Trophoblast cell (in vitro differentiated cells and primary cell): ENCODE measurements around the gene AVP.
"Not testable (repeated sequence)": the region's sequence is repeated elsewhere in the genome, so short reads cannot be mapped to it uniquely, and the experiment has no call there.

Source experiments
- DNase-seq, 2 donors: peaks; one replicate each; pipeline ENCODE4 v3.0.0-alpha.2; 2016
- H2AFZ ChIP-seq: 2 replicates; pipeline ENCODE4 v1.6.1; 2013; ENCODE audit warnings: low read length, moderate library complexity, mild to moderate bottlenecking; ENCODE audit not compliant: insufficient read depth, poor library complexity
- H2AK5ac ChIP-seq: 2 replicates; pipeline ENCODE4 v1.6.1; 2013; ENCODE audit warnings: mild to moderate bottlenecking, low read length
- H2BK120ac ChIP-seq: 2 replicates; pipeline ENCODE4 v1.6.1; 2013; ENCODE audit warnings: low read length, mild to moderate bottlenecking, moderate library complexity; ENCODE audit not compliant: insufficient read depth, poor library complexity
- H2BK12ac ChIP-seq: 2 replicates; pipeline ENCODE4 v1.6.1; 2013; ENCODE audit warnings: mild to moderate bottlenecking, low read length, moderate library complexity
- H2BK5ac ChIP-seq: 2 replicates; pipeline ENCODE4 v1.6.1; 2013; ENCODE audit warnings: low read length, low read depth, moderate library complexity, mild to moderate bottlenecking; ENCODE audit not compliant: poor library complexity
- H3K14ac ChIP-seq: 2 replicates; pipeline ENCODE4 v1.6.1; 2013; ENCODE audit warnings: mild to moderate bottlenecking, low read length
- H3K18ac ChIP-seq: 2 replicates; pipeline ENCODE4 v1.6.1; 2013; ENCODE audit warnings: mild to moderate bottlenecking, low read length
- H3K23ac ChIP-seq: 2 replicates; pipeline ENCODE4 v1.6.1; 2013; ENCODE audit warnings: low read length
- H3K27ac ChIP-seq: 2 replicates; pipeline ENCODE4 v1.5.1; 2013; ENCODE audit warnings: low read depth, mild to moderate bottlenecking, inconsistent platforms, low read length, moderate library complexity
- H3K27me3 ChIP-seq: 2 replicates; pipeline ENCODE4 v1.6.1; 2013; ENCODE audit warnings: inconsistent platforms, mild to moderate bottlenecking, low read length, moderate library complexity; ENCODE audit not compliant: insufficient read depth
- H3K36me3 ChIP-seq, 2 experiments: 1 replicate in 1 of 2; 2 replicates in 1 of 2; pipeline ENCODE4 v1.6.1; 2013; ENCODE audit warnings: low read length in 2 of 2, mild to moderate bottlenecking in 2 of 2, moderate library complexity in 1 of 2; ENCODE audit not compliant: insufficient read depth in 2 of 2, control insufficient read depth in 1 of 2
- H3K4ac ChIP-seq: 2 replicates; pipeline ENCODE4 v1.6.1; 2013; ENCODE audit warnings: low read depth, mild to moderate bottlenecking, low read length, moderate library complexity
- H3K4me1 ChIP-seq, 2 experiments: 1 replicate in 1 of 2; 2 replicates in 1 of 2; pipeline ENCODE4 v1.6.1; 2013; ENCODE audit warnings: low read length in 2 of 2, mild to moderate bottlenecking in 2 of 2, moderate library complexity in 1 of 2; ENCODE audit not compliant: insufficient read depth in 2 of 2, control insufficient read depth in 1 of 2
- H3K4me2 ChIP-seq: 2 replicates; pipeline ENCODE4 v1.6.1; 2013; ENCODE audit warnings: inconsistent platforms, mild to moderate bottlenecking, low read length, moderate library complexity
- H3K4me3 ChIP-seq: 2 replicates; pipeline ENCODE4 v1.5.1; 2013; ENCODE audit warnings: mild to moderate bottlenecking, low read depth, low read length, inconsistent platforms
- H3K79me1 ChIP-seq: one replicate; pipeline ENCODE4 v1.6.1; 2013; ENCODE audit warnings: low read length
- H3K79me2 ChIP-seq: 2 replicates; pipeline ENCODE4 v1.6.1; 2013; ENCODE audit warnings: low read length, mild to moderate bottlenecking; ENCODE audit not compliant: control insufficient read depth, insufficient read depth, poor library complexity
- H3K9ac ChIP-seq: 2 replicates; pipeline ENCODE4 v1.6.1; 2013; ENCODE audit warnings: mild to moderate bottlenecking, low read length
- H3K9me3 ChIP-seq: 2 replicates; pipeline ENCODE4 v1.6.1; 2013; ENCODE audit warnings: low read depth, mild to moderate bottlenecking, control low read depth, inconsistent platforms, low read length; ENCODE audit not compliant: insufficient read depth
- H4K12ac ChIP-seq: 2 replicates; pipeline ENCODE4 v1.6.1; 2013; ENCODE audit warnings: low read depth, mild to moderate bottlenecking, low read length, moderate library complexity
- H4K8ac ChIP-seq: 2 replicates; pipeline ENCODE4 v1.6.1; 2013; ENCODE audit warnings: low read depth, mild to moderate bottlenecking, low read length, moderate library complexity
- H4K91ac ChIP-seq: one replicate; pipeline ENCODE4 v1.6.1; 2013; ENCODE audit warnings: low read depth, mild to moderate bottlenecking, low read length, moderate library complexity
- WGBS: extraction: QIAGEN DNeasy Blood & Tissue Kit; methylation state at CpG from one replicate; pipeline ENCODE4 v1.1.7; 2013; ENCODE audit warnings: missing lambda C conversion rate; ENCODE audit not compliant: insufficient read length, insufficient coverage; ENCODE audit errors: extremely low coverage; 5-methylcytosine and 5-hydroxymethylcytosine counted together

AVP gene

DNA sequence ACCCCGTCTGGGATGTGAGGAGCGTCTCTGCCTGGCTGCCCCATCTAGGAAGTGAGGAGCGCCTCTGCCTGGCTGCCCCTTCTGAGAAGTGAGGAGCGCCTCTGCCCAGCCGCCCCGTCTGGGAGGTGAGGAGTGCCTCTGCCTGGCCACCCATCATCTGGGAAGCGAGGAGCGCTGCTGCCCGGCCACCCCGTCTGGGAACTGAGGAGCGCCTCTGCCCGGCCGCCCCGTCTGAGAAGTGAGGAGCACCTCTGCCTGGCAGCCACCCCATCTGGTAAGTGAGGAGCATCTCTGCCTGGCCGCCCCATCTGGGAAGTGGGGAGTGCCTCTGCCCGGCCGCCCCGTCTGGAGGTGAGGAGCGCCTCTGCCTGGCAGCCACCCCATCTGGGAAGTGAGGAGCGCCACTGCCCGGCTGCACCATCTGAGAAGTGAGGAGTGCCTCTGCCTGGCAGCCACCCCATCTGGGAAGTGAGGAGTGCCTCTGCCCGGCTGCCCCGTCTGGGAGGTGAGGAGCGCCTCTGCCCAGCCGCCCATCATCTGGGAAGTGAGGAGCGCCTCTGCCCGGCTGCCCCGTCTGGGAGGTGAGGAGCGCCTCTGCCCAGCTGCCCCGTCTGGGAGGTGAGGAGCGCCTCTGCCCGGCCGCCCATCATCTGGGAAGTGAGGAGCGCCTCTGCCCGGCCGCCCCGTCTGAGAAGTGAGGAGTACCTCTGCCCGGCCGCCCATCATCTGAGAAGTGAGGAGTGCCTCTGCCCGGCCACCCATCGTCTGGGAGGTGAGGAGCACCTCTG is 40.4 kb upstream of the AVP start:
- not testable (repeated sequence) for H4K8ac ChIP-seq, DNase-seq, H3K4ac ChIP-seq, H3K4me1 ChIP-seq, H3K9ac ChIP-seq, H3K79me2 ChIP-seq, H2BK5ac ChIP-seq, H2BK120ac ChIP-seq, H3K4me2 ChIP-seq, H4K12ac ChIP-seq, H3K4me3 ChIP-seq, H3K23ac ChIP-seq, H3K27ac ChIP-seq, H2AK5ac ChIP-seq, H3K27me3 ChIP-seq, H2AFZ ChIP-seq, H3K14ac ChIP-seq, H3K79me1 ChIP-seq, H2BK12ac ChIP-seq, H4K91ac ChIP-seq, H3K18ac ChIP-seq
- Histone ChIP-seq H3K36me3 (peaks cover 17 to 22% of the 10 kb centered on the region in 2 experiments), H3K9me3 (peaks cover 13% of the 10 kb centered on the region)
- WGBS: no CpG with 5 or more reads among the region's 41 CpGs

DNA sequence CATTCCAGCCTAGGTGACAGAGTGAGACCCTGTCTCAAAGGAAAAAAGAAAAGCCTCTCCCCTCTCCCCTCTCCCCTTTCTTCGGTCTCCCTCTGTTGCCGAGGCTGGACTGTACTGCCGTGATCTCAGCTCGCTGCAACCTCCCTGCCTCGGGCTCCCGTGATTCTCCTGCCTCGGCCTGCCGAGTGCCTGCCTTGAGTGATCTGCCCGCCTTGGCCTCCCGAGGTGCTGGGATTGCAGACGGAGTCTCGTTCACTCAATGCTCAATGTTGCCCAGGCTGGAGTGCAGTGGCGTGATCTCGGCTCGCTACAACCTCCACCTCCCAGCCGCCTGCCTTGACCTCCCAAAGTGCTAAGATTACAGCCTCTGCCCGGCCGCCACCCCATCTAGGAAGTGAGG is 39.6 kb upstream of the AVP start:
- DNase-seq, H3K27ac ChIP-seq, H3K18ac ChIP-seq, H2BK5ac ChIP-seq, H4K12ac ChIP-seq, H4K91ac ChIP-seq, H3K14ac ChIP-seq, H3K4me2 ChIP-seq, H2AK5ac ChIP-seq, H3K9ac ChIP-seq, H3K4me1 ChIP-seq, H3K4ac ChIP-seq, H3K4me3 ChIP-seq, H3K27me3 ChIP-seq, H4K8ac ChIP-seq, H3K79me1 ChIP-seq, H2BK12ac ChIP-seq, H2AFZ ChIP-seq, H3K23ac ChIP-seq, H2BK120ac ChIP-seq, H3K79me2 ChIP-seq: not testable (repeated sequence)
- peaks cover 13% of the 10 kb centered on the region for H3K9me3 ChIP-seq
- peaks cover 17 to 22% of the 10 kb centered on the region in 2 experiments for H3K36me3 ChIP-seq
- WGBS: no CpG with 5 or more reads among the region's 18 CpGs

DNA sequence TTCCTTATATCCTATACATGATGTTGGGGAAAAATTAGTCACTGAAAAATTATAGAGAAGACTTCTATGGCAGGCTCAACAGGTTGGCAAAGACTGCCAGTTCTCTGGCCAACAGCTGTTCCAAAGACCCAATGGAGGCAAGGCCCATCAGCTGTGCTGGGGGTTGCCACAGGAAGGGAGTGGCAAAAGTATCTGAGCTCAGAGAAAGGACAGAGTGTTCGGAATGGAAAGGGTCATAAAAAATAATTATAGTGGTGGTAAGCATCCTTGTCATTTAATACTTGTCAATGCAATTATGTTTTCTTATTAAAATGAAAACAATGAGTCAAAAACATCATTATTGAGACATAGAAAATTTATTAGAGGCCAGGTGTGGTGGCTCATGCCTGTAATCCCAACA is 39.0 kb upstream of the AVP start:
- Histone ChIP-seq H3K9me3 (peaks cover 13% of the 10 kb centered on the region), H2AFZ (no peak overlapping the region), H4K12ac (no peak overlapping the region), H3K27me3 (no peaks in the 10 kb centered on the region), H3K36me3 (peaks cover 19 to 22% of the 10 kb centered on the region in 2 experiments), H3K27ac (no peak overlapping the region), H4K91ac (no peak overlapping the region), H4K8ac (no peak overlapping the region), H3K4ac (no peak overlapping the region), H2BK120ac (no peak overlapping the region), H2BK12ac (no peak overlapping the region), H3K14ac (no peak overlapping the region), H3K79me2 (no peaks in the 10 kb centered on the region), H3K4me1 (no peaks in the 10 kb centered on the region), H3K9ac (no peak overlapping the region), H3K18ac (no peak overlapping the region), H3K4me2 (no peak overlapping the region), H2BK5ac (no peak overlapping the region), H2AK5ac (no peak overlapping the region), H3K79me1 (no peaks in the 10 kb centered on the region), H3K23ac (no peak overlapping the region), H3K4me3 (no peak overlapping the region)
- no peak for DNase-seq
- WGBS: no CpG with 5 or more reads among the region's 1 CpG

DNA sequence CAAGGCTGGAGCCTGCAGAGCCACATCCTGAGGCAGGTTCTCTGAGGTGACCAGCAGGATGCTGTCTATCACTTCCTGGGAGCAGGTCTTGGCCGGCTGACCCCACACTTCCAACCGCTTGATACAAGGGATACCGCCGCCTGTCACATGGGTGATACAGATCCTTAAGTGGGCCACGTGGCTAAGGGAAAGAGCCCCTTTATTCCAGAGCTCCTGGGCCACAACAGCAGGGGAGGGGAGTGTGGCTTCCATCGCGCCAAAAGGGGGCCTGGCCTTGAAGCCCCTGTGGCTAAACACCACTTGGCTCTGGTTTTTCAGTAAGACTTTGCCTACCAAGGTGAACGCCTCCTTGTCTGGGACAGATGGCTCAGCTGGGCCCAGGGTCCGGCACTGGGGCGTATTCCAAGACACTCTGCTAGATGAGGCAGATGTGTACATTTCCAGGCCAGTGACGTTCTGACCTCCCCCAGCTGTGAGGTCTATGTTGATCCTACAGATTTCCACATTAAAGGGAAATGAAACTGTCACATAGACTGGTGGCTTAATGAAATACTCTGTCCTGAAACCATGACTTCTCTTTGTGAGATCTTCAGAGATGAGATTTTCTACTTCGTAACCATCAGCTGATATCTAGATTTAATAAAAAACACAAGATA is 37.6 kb upstream of the AVP start:
- no peaks in the 10 kb centered on the region for H3K79me2 ChIP-seq
- H3K4me2 ChIP-seq: no peak overlapping the region
- no peak overlapping the region for H3K4me3 ChIP-seq
- peaks cover 19 to 20% of the 10 kb centered on the region in 2 experiments for H3K36me3 ChIP-seq
- no peak overlapping the region for H3K4ac ChIP-seq
- H4K8ac ChIP-seq: no peak overlapping the region
- no peak overlapping the region for H2BK12ac ChIP-seq
- peaks cover 13% of the 10 kb centered on the region for H3K9me3 ChIP-seq
- no peak overlapping the region for H4K91ac ChIP-seq
- H3K14ac ChIP-seq: no peak overlapping the region
- no peaks in the 10 kb centered on the region for H3K79me1 ChIP-seq
- no CpG with 5 or more reads among the region's 12 CpGs for WGBS
- no peak overlapping the region for H3K9ac ChIP-seq
- H2AFZ ChIP-seq: no peak overlapping the region
- H3K27me3 ChIP-seq: no peaks in the 10 kb centered on the region
- H2AK5ac ChIP-seq: no peak overlapping the region
- H3K23ac ChIP-seq: no peak overlapping the region
- H4K12ac ChIP-seq: no peak overlapping the region
- no peaks in the 10 kb centered on the region for H3K4me1 ChIP-seq
- H2BK5ac ChIP-seq: no peak overlapping the region
- no peak overlapping the region for H3K18ac ChIP-seq
- DNase-seq: no peak
- no peak overlapping the region for H2BK120ac ChIP-seq
- H3K27ac ChIP-seq: no peak overlapping the region
